H9 (cell line): ENCODE data around the gene ZNF396. TPM values are rescaled to one million over a fixed set of nuclear protein-coding genes. Genes with fewer than 3 reads are reported as not detected.

Experiments used
- DNase-seq: peaks from one replicate; pipeline ENCODE4 v3.0.0-alpha.2; 2017
- H2AFZ ChIP-seq: one replicate; pipeline ENCODE4 v1.6.1; 2013; ENCODE audit warnings: mild to moderate bottlenecking, low read length, control low read depth, moderate library complexity
- H2AK5ac ChIP-seq: 2 replicates; pipeline ENCODE4 v1.6.1; 2013; ENCODE audit warnings: low read length, control low read depth, mixed read lengths; ENCODE audit not compliant: insufficient read length
- H2BK120ac ChIP-seq: one replicate; pipeline ENCODE4 v1.6.1; 2013; ENCODE audit warnings: low read depth, mild to moderate bottlenecking, low read length, control low read depth, inconsistent platforms; ENCODE audit not compliant: poor library complexity, severe bottlenecking
- H2BK12ac ChIP-seq: 2 replicates; pipeline ENCODE4 v1.6.1; 2013; ENCODE audit warnings: low read length, control low read depth, mixed read lengths, low read depth; ENCODE audit not compliant: insufficient read length
- H2BK15ac ChIP-seq: 2 replicates; pipeline ENCODE4 v1.6.1; 2013; ENCODE audit warnings: low read depth, low read length, control low read depth
- H2BK20ac ChIP-seq: one replicate; pipeline ENCODE4 v1.6.1; 2013; ENCODE audit warnings: low read depth, mild to moderate bottlenecking, low read length, control low read depth, inconsistent platforms; ENCODE audit not compliant: poor library complexity, severe bottlenecking
- H2BK5ac ChIP-seq: 2 replicates; pipeline ENCODE4 v1.6.1; 2013; ENCODE audit warnings: low read length, control low read depth, mixed read lengths; ENCODE audit not compliant: insufficient read length
- H3K14ac ChIP-seq: 2 replicates; pipeline ENCODE4 v1.6.1; 2013; ENCODE audit warnings: low read length, control low read depth; ENCODE audit not compliant: insufficient read depth
- H3K18ac ChIP-seq: 2 replicates; pipeline ENCODE4 v1.6.1; 2013; ENCODE audit warnings: low read depth, mild to moderate bottlenecking, mixed read lengths, low read length, control low read depth; ENCODE audit not compliant: insufficient read length
- H3K23ac ChIP-seq: 2 replicates; pipeline ENCODE4 v1.6.1; 2013; ENCODE audit warnings: low read length, control low read depth, mixed read lengths, low read depth; ENCODE audit not compliant: insufficient read length
- H3K23me2 ChIP-seq: 2 replicates; pipeline ENCODE4 v1.6.1; 2013; ENCODE audit warnings: low read depth, mild to moderate bottlenecking, mixed read lengths, low read length, control low read depth; ENCODE audit not compliant: insufficient read length, poor library complexity, severe bottlenecking
- H3K27ac ChIP-seq: 2 replicates; pipeline ENCODE4 v1.5.1; 2013; ENCODE audit warnings: low read length, control low read depth, mixed read lengths, low read depth; ENCODE audit not compliant: insufficient read length
- H3K27me3 ChIP-seq: 2 replicates; pipeline ENCODE4 v1.6.1; 2013; ENCODE audit warnings: low read length, control low read depth, inconsistent platforms; ENCODE audit not compliant: insufficient read depth
- H3K4ac ChIP-seq: 2 replicates; pipeline ENCODE4 v1.6.1; 2013; ENCODE audit warnings: low read depth, mild to moderate bottlenecking, control low read depth, inconsistent platforms, low read length, moderate library complexity
- H3K4me1 ChIP-seq: 2 replicates; pipeline ENCODE4 v1.6.1; 2013; ENCODE audit warnings: low read length, control low read depth, inconsistent platforms; ENCODE audit not compliant: insufficient read depth
- H3K4me2 ChIP-seq: 2 replicates; pipeline ENCODE4 v1.6.1; 2013; ENCODE audit warnings: low read length, control low read depth, mixed read lengths; ENCODE audit not compliant: insufficient read length, insufficient read depth
- H3K56ac ChIP-seq: 2 replicates; pipeline ENCODE4 v1.6.1; 2013; ENCODE audit warnings: low read depth, mild to moderate bottlenecking, mixed read lengths, low read length, control low read depth; ENCODE audit not compliant: insufficient read length
- H3K79me1 ChIP-seq: 2 replicates; pipeline ENCODE4 v1.6.1; 2013; ENCODE audit warnings: low read depth, mild to moderate bottlenecking, moderate library complexity, low read length, control low read depth, inconsistent platforms; ENCODE audit not compliant: insufficient read depth, poor library complexity, severe bottlenecking
- H3K79me2 ChIP-seq: 2 replicates; pipeline ENCODE4 v1.6.1; 2013; ENCODE audit warnings: low read length, control low read depth, inconsistent platforms; ENCODE audit not compliant: insufficient read depth
- H3K9ac ChIP-seq: 2 replicates; pipeline ENCODE4 v1.6.1; 2013; ENCODE audit warnings: low read length, control low read depth, mixed read lengths; ENCODE audit not compliant: insufficient read length; ENCODE audit errors: extremely low read depth
- H3K9me3 ChIP-seq: one replicate; pipeline ENCODE4 v1.6.1; 2013; ENCODE audit warnings: low read depth, low read length, inconsistent platforms; ENCODE audit not compliant: control insufficient read depth
- H3T11ph ChIP-seq: one replicate; pipeline ENCODE4 v1.6.1; 2013; ENCODE audit warnings: mild to moderate bottlenecking, low read length, control low read depth, inconsistent platforms
- H4K20me1 ChIP-seq: one replicate; pipeline ENCODE4 v1.6.1; 2013; ENCODE audit not compliant: control insufficient read depth, insufficient read length, insufficient read depth
- H4K5ac ChIP-seq: 2 replicates; pipeline ENCODE4 v1.6.1; 2013; ENCODE audit warnings: low read depth, mild to moderate bottlenecking, mixed read lengths, low read length, control low read depth; ENCODE audit not compliant: insufficient read length
- H4K8ac ChIP-seq: replicated peaks from 2 replicates; pipeline ENCODE4 v1.6.1; 2013; ENCODE audit warnings: low read length, control low read depth, mixed read lengths, low read depth; ENCODE audit not compliant: insufficient read length
- H4K91ac ChIP-seq: 2 replicates; pipeline ENCODE4 v1.6.1; 2013; ENCODE audit warnings: low read depth, mild to moderate bottlenecking, moderate library complexity, mixed read lengths, low read length, control low read depth; ENCODE audit not compliant: insufficient read length
- H3K27ac Mint-ChIP-seq, 3 experiments: 2 replicates in 2 of 3; 3 replicates in 1 of 3; pipeline ENCODE4 v1.8.0; 2020 to 2021; ENCODE audit warnings: mixed read lengths in 3 of 3, mild to moderate bottlenecking in 1 of 3, moderate library complexity in 1 of 3
- H3K27me3 Mint-ChIP-seq: 2 replicates; pipeline ENCODE4 v1.8.0; 2021; ENCODE audit warnings: low read depth, mild to moderate bottlenecking, moderate library complexity, mixed read lengths
- H3K36me3 Mint-ChIP-seq, 3 experiments: 2 replicates in 2 of 3; 3 replicates in 1 of 3; pipeline ENCODE4 v1.8.0; 2020 to 2021; ENCODE audit warnings: low read depth in 3 of 3, mixed read lengths in 3 of 3; ENCODE audit not compliant: insufficient read depth in 1 of 3
- H3K4me1 Mint-ChIP-seq, 2 experiments: 2 replicates each; pipeline ENCODE4 v1.8.0; 2020; ENCODE audit warnings: mixed read lengths in 2 of 2
- H3K4me3 Mint-ChIP-seq, 2 experiments: 2 replicates in 1 of 2; 3 replicates in 1 of 2; pipeline ENCODE4 v1.8.0; 2020 to 2021; ENCODE audit warnings: mild to moderate bottlenecking in 2 of 2, mixed read lengths in 2 of 2, moderate library complexity in 1 of 2
- H3K9me3 Mint-ChIP-seq, 2 experiments: 2 replicates in 1 of 2; 3 replicates in 1 of 2; pipeline ENCODE4 v1.8.0; 2020; ENCODE audit warnings: mild to moderate bottlenecking in 2 of 2, mixed read lengths in 2 of 2, moderate library complexity in 1 of 2
- total RNA-seq: library from RNA; stranded (reverse); gene quantifications from 2 replicates; pipeline ENCODE4 v1.2.1, GENCODE V29; 2021
- TF ChIP-seq, protein P1 (sequence below): fragments of 200-600 bp; sonication (generic); conservative IDR thresholded peaks from 3 replicates; pipeline ENCODE4 v1.8.0; 2021; ENCODE audit warnings: antibody characterized with exemption, mild to moderate bottlenecking

The ZNF396 gene
- total RNA-seq, 1 experiment from 2014 or later = 1.2 TPM

DNA sequence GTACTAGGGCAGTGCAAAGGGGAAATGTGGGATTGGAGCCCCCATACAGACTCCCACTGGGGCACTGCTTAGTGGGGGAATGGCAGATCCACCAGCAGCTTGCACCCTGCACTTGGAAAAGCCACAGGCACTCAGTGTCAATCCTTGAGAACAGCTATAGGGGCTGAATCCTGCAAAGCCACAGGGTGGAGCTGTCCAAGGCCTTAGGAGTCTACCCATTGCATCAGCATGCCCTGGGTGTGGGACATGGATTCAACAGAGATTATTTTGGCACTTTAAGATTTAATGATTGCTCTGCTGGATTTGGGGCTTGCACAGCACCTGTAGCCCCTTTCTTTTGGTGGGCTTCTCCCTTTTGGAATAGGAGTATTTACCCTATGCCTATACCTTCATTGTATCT is 24.4 kb downstream of the ZNF396 start:
- H3K23ac ChIP-seq = no peak overlapping the region
- TF ChIP-seq, protein P1, sequence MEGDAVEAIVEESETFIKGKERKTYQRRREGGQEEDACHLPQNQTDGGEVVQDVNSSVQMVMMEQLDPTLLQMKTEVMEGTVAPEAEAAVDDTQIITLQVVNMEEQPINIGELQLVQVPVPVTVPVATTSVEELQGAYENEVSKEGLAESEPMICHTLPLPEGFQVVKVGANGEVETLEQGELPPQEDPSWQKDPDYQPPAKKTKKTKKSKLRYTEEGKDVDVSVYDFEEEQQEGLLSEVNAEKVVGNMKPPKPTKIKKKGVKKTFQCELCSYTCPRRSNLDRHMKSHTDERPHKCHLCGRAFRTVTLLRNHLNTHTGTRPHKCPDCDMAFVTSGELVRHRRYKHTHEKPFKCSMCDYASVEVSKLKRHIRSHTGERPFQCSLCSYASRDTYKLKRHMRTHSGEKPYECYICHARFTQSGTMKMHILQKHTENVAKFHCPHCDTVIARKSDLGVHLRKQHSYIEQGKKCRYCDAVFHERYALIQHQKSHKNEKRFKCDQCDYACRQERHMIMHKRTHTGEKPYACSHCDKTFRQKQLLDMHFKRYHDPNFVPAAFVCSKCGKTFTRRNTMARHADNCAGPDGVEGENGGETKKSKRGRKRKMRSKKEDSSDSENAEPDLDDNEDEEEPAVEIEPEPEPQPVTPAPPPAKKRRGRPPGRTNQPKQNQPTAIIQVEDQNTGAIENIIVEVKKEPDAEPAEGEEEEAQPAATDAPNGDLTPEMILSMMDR = no peak
- no peak overlapping the region for H4K91ac ChIP-seq
- H3K27ac ChIP-seq = no peak overlapping the region
- H2AFZ ChIP-seq = no peak overlapping the region
- H3K56ac ChIP-seq = no peak overlapping the region
- H4K8ac ChIP-seq = no peak overlapping the region
- H3K4me2 ChIP-seq = no peak overlapping the region
- peaks cover 23 to 25% of the 10 kb centered on the region in 2 experiments for H3K4me1 Mint-ChIP-seq
- H3K14ac ChIP-seq = no peak overlapping the region; the same call in 1 of the 2 replicates
- no peak overlapping the region for H3K4ac ChIP-seq
- H3K4me1 ChIP-seq = no peaks in the 10 kb centered on the region; the same call in 1 of the 2 replicates
- H3K9ac ChIP-seq = no peak overlapping the region
- no peak for DNase-seq
- no peak overlapping the region for H2BK120ac ChIP-seq
- no peak overlapping the region for H2BK12ac ChIP-seq
- no peak overlapping the region for H2BK15ac ChIP-seq
- H4K5ac ChIP-seq = no peak overlapping the region
- no peak overlapping the region for H3T11ph ChIP-seq
- no peak overlapping the region for H3K4me3 Mint-ChIP-seq
- H2BK20ac ChIP-seq = no peak overlapping the region
- H3K9me3 Mint-ChIP-seq = peaks cover 27 to 32% of the 10 kb centered on the region in 2 experiments
- no peaks in the 10 kb centered on the region for H3K23me2 ChIP-seq
- peaks cover 17% of the 10 kb centered on the region for H3K9me3 ChIP-seq
- H3K18ac ChIP-seq = no peak overlapping the region
- H3K36me3 Mint-ChIP-seq = peaks cover 12 to 21% (median 20%) of the 10 kb centered on the region in 3 experiments
- H3K79me1 ChIP-seq = no peaks in the 10 kb centered on the region
- H3K27ac Mint-ChIP-seq = no peak overlapping the region
- H3K27me3 Mint-ChIP-seq = peaks cover 3% of the 10 kb centered on the region
- H2BK5ac ChIP-seq = no peak overlapping the region
- H2AK5ac ChIP-seq = no peak overlapping the region
- no peaks in the 10 kb centered on the region for H3K79me2 ChIP-seq
- H4K20me1 ChIP-seq = no peaks in the 10 kb centered on the region
- no peaks in the 10 kb centered on the region for H3K27me3 ChIP-seq
